Brain microvascular endothelial cell (primary cell): ENCODE measurements around the gene ZFPL1.

Experiments used
- DNase-seq: peaks from one replicate; pipeline ENCODE4 v3.0.0-alpha.2; 2020
- H3K27ac ChIP-seq: fragments of 250-450 bp; sonication (Bioruptor Pico); 2 replicates; pipeline ENCODE4 v1.5.1; 2020; ENCODE audit warnings: mild to moderate bottlenecking, moderate library complexity
- H3K27me3 ChIP-seq: fragments of 250-450 bp; sonication (Bioruptor Pico); replicated peaks from 2 replicates; pipeline ENCODE4 v1.5.1; 2020; ENCODE audit warnings: mild to moderate bottlenecking
- H3K36me3 ChIP-seq: fragments of 250-450 bp; sonication (Bioruptor Pico); replicated peaks from 2 replicates; pipeline ENCODE4 v1.5.1; 2020; ENCODE audit warnings: mild to moderate bottlenecking
- H3K4me3 ChIP-seq: 2 replicates; pipeline ENCODE4 v1.5.1; 2011; ENCODE audit warnings: low read depth, mild to moderate bottlenecking, control low read depth, low read length, moderate library complexity
- CTCF ChIP-seq: IDR thresholded peaks from 2 replicates; pipeline ENCODE4 v1.5.1; 2011; ENCODE audit warnings: low read depth, mild to moderate bottlenecking, moderate library complexity, low read length, control low read depth, inconsistent platforms; ENCODE audit errors: missing control alignments
- in situ Hi-C: cut with HindIII; loops from 2 replicates; pipeline ENCODE4 v1.10.0; 2017; ENCODE audit warnings: low sequenced_read_pairs, low pct_ligation_motif_present

Gene ZFPL1

GRCh38 chr11:65136515-65137096 is 52.6 kb downstream of the ZFPL1 start:
- no peak for TF ChIP-seq CTCF
- Histone ChIP-seq H3K27me3 (no peaks in the 10 kb centered on the region), H3K4me3 (no peak overlapping the region), H3K27ac (no peak overlapping the region), H3K36me3 (peaks cover 14% of the 10 kb centered on the region)
- no peak for DNase-seq
- in situ Hi-C loops: no loop called here
